Anterior cingulate cortex (tissue), 58 donors: ENCODE results near the gene SYN1.

Experiments used
- DNase-seq, 58 donors: peaks; one replicate each; lab custom pipeline; 2025; lab: John Stamatoyannopoulos, UW

SYN1 gene

GRCh38 chrX:47634871-47635575 lies 15.4 kb upstream of the SYN1 start:
- no peak for DNase-seq

GRCh38 chrX:47633689-47634590 lies 14.3 kb upstream of the SYN1 start:
- no peak for DNase-seq

GRCh38 chrX:47632666-47633065 lies 13.0 kb upstream of the SYN1 start:
- DNase-seq: no peak

- no peak for DNase-seq
Measured at GRCh38 chrX:47631676-47632075, 12.0 kb upstream of the SYN1 start.

- no peak for DNase-seq
Measured at GRCh38 chrX:47629419-47630200, 10.0 kb upstream of the SYN1 start, which contains the start of gene CFP. CFP (minus strand) TSS chrX:47629930; CDS start chrX:47629844, 86 bp downstream.

GRCh38 chrX:47628982-47629381 lies 9.3 kb upstream of the SYN1 start:
- no peak for DNase-seq

- DNase-seq: no peak
Measured at GRCh38 chrX:47625365-47625764, 5.7 kb upstream of the SYN1 start.

- DNase-seq: peak in 54 of 58 donors; percentile 3 to 82 (median 46)
Measured at GRCh38 chrX:47623540-47624027, 3.9 kb upstream of the SYN1 start.

- DNase-seq: no peak
Measured at GRCh38 chrX:47621851-47622250, 2.2 kb upstream of the SYN1 start.

- no peak for DNase-seq
Measured at GRCh38 chrX:47620303-47620685, 637 bp upstream of the SYN1 start.

- no peak for DNase-seq
Measured at GRCh38 chrX:47618923-47619485, 653 bp downstream of the SYN1 start.

- DNase-seq: no peak
Measured at GRCh38 chrX:47614618-47615017, 5.0 kb downstream of the SYN1 start.

- DNase-seq: peak in 20 of 58 donors; percentile 2 to 55 (median 18)
Measured at GRCh38 chrX:47613082-47613481, 6.6 kb downstream of the SYN1 start.

- no peak for DNase-seq
Measured at GRCh38 chrX:47612418-47612817, 7.2 kb downstream of the SYN1 start.

GRCh38 chrX:47611926-47612325 lies 7.7 kb downstream of the SYN1 start:
- peak in 1 of 58 donors; percentile 0 for DNase-seq

GRCh38 chrX:47611489-47611888 lies 8.2 kb downstream of the SYN1 start:
- no peak for DNase-seq

GRCh38 chrX:47610511-47610910 lies 9.1 kb downstream of the SYN1 start:
- DNase-seq: no peak

- DNase-seq: peak in 34 of 58 donors; percentile 1 to 73 (median 20)
Measured at GRCh38 chrX:47608130-47608810, 11.4 kb downstream of the SYN1 start.

- DNase-seq: no peak
Measured at GRCh38 chrX:47607091-47607490, 12.6 kb downstream of the SYN1 start.

- no peak for DNase-seq
Measured at GRCh38 chrX:47605024-47605423, 14.6 kb downstream of the SYN1 start.
